G401.6 (cell line): ENCODE measurements around the gene FANCM.

ENCODE experiments used
- FAIRE-seq: peaks from 2 replicates; lab custom pipeline; 2012; peaks lifted over from hg19 to GRCh38; lab: Jason Lieb, UNC

FANCM gene

GRCh38 chr14:45246691-45247090 lies 111.0 kb downstream of the FANCM start:
- no peak for FAIRE-seq

GRCh38 chr14:45247427-45247826 lies 111.7 kb downstream of the FANCM start:
- FAIRE-seq = no peak

- no peak for FAIRE-seq
Observed at GRCh38 chr14:45249856-45250575, 114.3 kb downstream of the FANCM start.
